ENCODE data around the gene CDK6. TPM values are rescaled to one million over a fixed set of nuclear protein-coding genes. Genes with fewer than 3 reads are reported as not detected.

CDK6 gene
- polyA plus RNA-seq, 1 donor (not counting 4 experiments of a cell fraction or from before 2014, with no cell fraction given): 53.5 TPM

DNA sequence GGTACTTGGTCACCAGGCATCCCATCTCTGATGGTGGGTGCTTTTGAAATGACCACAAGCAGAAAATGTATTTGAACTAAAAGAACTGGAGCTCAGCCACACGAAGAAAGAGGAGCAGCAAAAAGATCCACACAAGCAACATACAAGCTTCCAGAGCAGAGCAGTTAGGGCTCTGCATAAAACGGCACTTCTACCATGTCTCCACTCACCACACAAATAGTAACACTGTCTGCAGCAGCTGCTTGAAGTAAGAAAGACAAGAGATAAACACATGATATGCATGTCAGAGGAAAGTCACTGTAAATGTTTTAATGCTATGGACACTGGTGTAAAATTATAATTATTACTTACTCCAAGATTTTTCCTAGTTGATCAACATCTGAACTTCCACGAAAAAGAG lies 213.7 kb downstream of the CDK6 start:
- Histone ChIP-seq H3K9me3 (ENCODE audit: control insufficient read depth, low read depth, low read length) (no peaks in the 10 kb centered on the region), H3K4me1 (ENCODE audit: control insufficient read depth, extremely low read depth, insufficient read depth, low read length) (peaks cover 51% of the 10 kb centered on the region), H3K9ac (ENCODE audit: control insufficient read depth, extremely low read depth, insufficient read depth, low read length) (peak overlapping the region; percentile 47), H3K79me2 (ENCODE audit: control insufficient read depth, insufficient read depth, low read length) (peaks cover 56% of the 10 kb centered on the region), H2AFZ (ENCODE audit: control insufficient read depth, low read length) (no peak overlapping the region), H3K4me3 (ENCODE audit: control insufficient read depth in 2 of 3, extremely low read depth in 1 of 3, insufficient read depth in 2 of 3, low read depth in 1 of 3, low read length in 3 of 3) (peak overlapping the region in 1 of 3 experiments; percentile 19), H3K27me3 (ENCODE audit: control insufficient read depth, extremely low read depth, insufficient read depth, low read length) (no peaks in the 10 kb centered on the region), H4K20me1 (ENCODE audit: control insufficient read depth, extremely low read depth, insufficient read depth, low read length) (no peaks in the 10 kb centered on the region), H3K4me2 (ENCODE audit: control insufficient read depth, extremely low read depth, insufficient read depth, low read depth, low read length) (peak overlapping the region; percentile 71), H3K9me1 (ENCODE audit: control insufficient read depth, extremely low read depth, insufficient read depth, low read length) (no peaks in the 10 kb centered on the region), H3K27ac (ENCODE audit: control insufficient read depth, insufficient read depth, low read length) (peak overlapping the region; percentile 93), H3K36me3 (ENCODE audit: control insufficient read depth in 2 of 2, extremely low read depth in 1 of 2, insufficient read depth in 2 of 2, low read length in 2 of 2) (peaks cover 7 to 24% of the 10 kb centered on the region in 2 experiments)
- dilution Hi-C loops (cut with MboI; ENCODE audit: extremely low pct_ligation_motif_present, low sequenced_read_pairs): no loop called here
- FAIRE-seq (no peak), DNase-seq (ENCODE audit: low read depth, low spot score) (no peak)
- no peak for TF ChIP-seq EZH2 (IDR thresholded peaks at IDR 0.05; ENCODE audit: low read length)
- TF ChIP-seq CTCF (optimal IDR thresholded peaks at IDR 0.05 in 1 of 3, IDR thresholded peaks at IDR 0.05 in 1 of 3, conservative IDR thresholded peaks at IDR 0.05 in 1 of 3; ENCODE audit: extremely low read depth in 1 of 3, insufficient read depth in 2 of 3, low read length in 3 of 3): no peak

- peaks cover 51% of the 10 kb centered on the region for H3K79me2 ChIP-seq (ENCODE audit: control insufficient read depth, insufficient read depth, low read length)
- DNase-seq (ENCODE audit: low read depth, low spot score): no peak
- dilution Hi-C loops (cut with MboI; ENCODE audit: extremely low pct_ligation_motif_present, low sequenced_read_pairs): no loop called here
- peaks cover 9 to 20% of the 10 kb centered on the region in 2 experiments for H3K36me3 ChIP-seq (ENCODE audit: control insufficient read depth in 2 of 2, extremely low read depth in 1 of 2, insufficient read depth in 2 of 2, low read length in 2 of 2)
- H3K4me2 ChIP-seq (ENCODE audit: control insufficient read depth, extremely low read depth, insufficient read depth, low read depth, low read length): peak overlapping the region; percentile 71
- peak overlapping the region; percentile 93 for H3K27ac ChIP-seq (ENCODE audit: control insufficient read depth, insufficient read depth, low read length)
- H3K4me1 ChIP-seq (ENCODE audit: control insufficient read depth, extremely low read depth, insufficient read depth, low read length): peaks cover 49% of the 10 kb centered on the region
- peak overlapping the region in 1 of 3 experiments; percentile 19 for H3K4me3 ChIP-seq (ENCODE audit: control insufficient read depth in 2 of 3, extremely low read depth in 1 of 3, insufficient read depth in 2 of 3, low read depth in 1 of 3, low read length in 3 of 3)
- no peaks in the 10 kb centered on the region for H3K9me3 ChIP-seq (ENCODE audit: control insufficient read depth, low read depth, low read length)
- TF ChIP-seq EZH2 (IDR thresholded peaks at IDR 0.05; ENCODE audit: low read length): no peak
- no peak for TF ChIP-seq CTCF (optimal IDR thresholded peaks at IDR 0.05 in 1 of 3, IDR thresholded peaks at IDR 0.05 in 1 of 3, conservative IDR thresholded peaks at IDR 0.05 in 1 of 3; ENCODE audit: extremely low read depth in 1 of 3, insufficient read depth in 2 of 3, low read length in 3 of 3)
- H3K9ac ChIP-seq (ENCODE audit: control insufficient read depth, extremely low read depth, insufficient read depth, low read length): peak overlapping the region; percentile 47
- no peaks in the 10 kb centered on the region for H3K9me1 ChIP-seq (ENCODE audit: control insufficient read depth, extremely low read depth, insufficient read depth, low read length)
- H2AFZ ChIP-seq (ENCODE audit: control insufficient read depth, low read length): no peak overlapping the region
- FAIRE-seq: no peak
- H3K27me3 ChIP-seq (ENCODE audit: control insufficient read depth, extremely low read depth, insufficient read depth, low read length): no peaks in the 10 kb centered on the region
- no peaks in the 10 kb centered on the region for H4K20me1 ChIP-seq (ENCODE audit: control insufficient read depth, extremely low read depth, insufficient read depth, low read length)
These were observed 214.3 kb downstream of the CDK6 start for GRCh38 chr7:92622030-92622429.

Measured in keratinocyte (primary cell).